ENCODE data around the gene NIPBL.

DNA sequence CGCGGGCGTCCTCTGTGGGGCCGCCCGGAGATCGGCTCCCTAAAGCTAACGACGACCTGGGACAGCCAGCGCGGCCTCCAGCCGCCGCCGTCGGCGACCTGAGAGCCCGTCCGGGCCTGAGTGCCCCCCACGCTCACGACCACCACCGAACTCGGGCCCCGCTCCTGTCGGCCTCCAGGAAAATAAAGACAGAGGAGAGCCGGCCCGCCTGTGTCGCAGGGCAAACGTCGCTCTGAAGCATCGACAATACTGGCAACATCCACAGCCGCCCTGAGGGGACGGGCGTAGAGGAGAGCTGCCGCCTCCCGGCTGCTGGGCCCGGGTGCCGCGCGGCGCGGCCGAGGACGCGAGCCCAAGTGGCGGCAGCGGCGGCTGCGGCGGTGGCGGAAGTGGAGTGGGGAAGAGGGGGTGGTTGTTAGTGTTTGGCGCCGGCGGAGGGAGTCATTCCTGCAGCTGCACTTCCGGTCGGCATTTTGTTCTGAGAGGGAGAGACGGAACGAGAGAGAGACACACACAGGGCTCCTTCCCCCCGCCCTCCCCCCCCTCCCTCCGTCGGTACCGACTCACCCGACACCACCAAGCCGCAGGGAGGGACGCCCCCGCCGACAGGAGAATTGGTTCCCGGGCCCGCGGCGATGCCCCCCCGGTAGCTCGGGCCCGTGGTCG is at the start of gene NIPBL:
- peak; percentile 89 for TF ChIP-seq POLR2A (IDR thresholded peaks at IDR 0.05; ENCODE audit: borderline replicate concordance, extremely low read depth, insufficient read depth, insufficient read length)
- TF ChIP-seq YY1 (IDR thresholded peaks at IDR 0.05; ENCODE audit: extremely low read depth, insufficient replicate concordance, low read depth, low read length), result peak; percentile 84
- TF ChIP-seq, protein P1, sequence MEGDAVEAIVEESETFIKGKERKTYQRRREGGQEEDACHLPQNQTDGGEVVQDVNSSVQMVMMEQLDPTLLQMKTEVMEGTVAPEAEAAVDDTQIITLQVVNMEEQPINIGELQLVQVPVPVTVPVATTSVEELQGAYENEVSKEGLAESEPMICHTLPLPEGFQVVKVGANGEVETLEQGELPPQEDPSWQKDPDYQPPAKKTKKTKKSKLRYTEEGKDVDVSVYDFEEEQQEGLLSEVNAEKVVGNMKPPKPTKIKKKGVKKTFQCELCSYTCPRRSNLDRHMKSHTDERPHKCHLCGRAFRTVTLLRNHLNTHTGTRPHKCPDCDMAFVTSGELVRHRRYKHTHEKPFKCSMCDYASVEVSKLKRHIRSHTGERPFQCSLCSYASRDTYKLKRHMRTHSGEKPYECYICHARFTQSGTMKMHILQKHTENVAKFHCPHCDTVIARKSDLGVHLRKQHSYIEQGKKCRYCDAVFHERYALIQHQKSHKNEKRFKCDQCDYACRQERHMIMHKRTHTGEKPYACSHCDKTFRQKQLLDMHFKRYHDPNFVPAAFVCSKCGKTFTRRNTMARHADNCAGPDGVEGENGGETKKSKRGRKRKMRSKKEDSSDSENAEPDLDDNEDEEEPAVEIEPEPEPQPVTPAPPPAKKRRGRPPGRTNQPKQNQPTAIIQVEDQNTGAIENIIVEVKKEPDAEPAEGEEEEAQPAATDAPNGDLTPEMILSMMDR (IDR thresholded peaks at IDR 0.05 in 2 of 3, conservative IDR thresholded peaks at IDR 0.05 in 1 of 3; ENCODE audit: borderline replicate concordance in 1 of 3, insufficient read depth in 1 of 3, low read depth in 2 of 3, low read length in 2 of 3), result no peak
- peak; percentile 94 for TF ChIP-seq POLR2AphosphoS5 (IDR thresholded peaks at IDR 0.05; ENCODE audit: low read depth, low read length)
- no peak for TF ChIP-seq EZH2phosphoT487 (IDR thresholded peaks at IDR 0.05; ENCODE audit: borderline replicate concordance)
- peak; percentile 45 for TF ChIP-seq MAX (IDR thresholded peaks at IDR 0.05)
- TF ChIP-seq ATF3 (IDR thresholded peaks at IDR 0.05), result no peak
- no peak for TF ChIP-seq EZH2 (IDR thresholded peaks at IDR 0.05)
- TF ChIP-seq SP1 (IDR thresholded peaks at IDR 0.05; ENCODE audit: low read depth), result no peak; the same call in 1 of the 2 replicates
- peak; percentile 70 for TF ChIP-seq TCF7L2 (IDR thresholded peaks at IDR 0.05; ENCODE audit: borderline replicate concordance, extremely low read depth, insufficient read depth, insufficient read length)
- TF ChIP-seq CEBPB (IDR thresholded peaks at IDR 0.05; ENCODE audit: low read depth), result no peak
- no peak for TF ChIP-seq SRF (IDR thresholded peaks at IDR 0.05; ENCODE audit: low read depth)
